Sciatic nerve (tissue), 2 donors: Measurements from ENCODE around the gene ZBTB21. TPM values are rescaled to one million over a fixed set of nuclear protein-coding genes. Genes with fewer than 3 reads are reported as not detected.

ENCODE experiments used
- ATAC-seq: fragments of 200-7000 bp; cut with Tn5 transposase; one replicate; pipeline ENCODE4 v1.9.1; 2020; ENCODE audit warnings: mild to moderate bottlenecking, moderate library complexity
- DNase-seq: peaks from one replicate; pipeline ENCODE4 v3.0.0-alpha.2; 2020; ENCODE audit warnings: low spot score
- intact Hi-C: fragments of 100-400 bp; cut with DNase I; formaldehyde crosslinking; loops from one replicate; pipeline ENCODE4 v1.14.2; 2022
- total RNA-seq: library from RNA; stranded (reverse); fragmentation: NEBNext Ultra II Directional; extraction: Animal tissue kit (Norgen Biotek cat#: 25700); gene quantifications from one replicate; pipeline ENCODE4 v1.2.1, GENCODE V29; 2021
- donor health status: DM: no; HTN: no; CAD: no.
- donor health status: DM: no; HTN: no; CAD: no.

Gene ZBTB21
- total RNA-seq, 1 donor from 2014 or later, result 27.3 TPM

DNA sequence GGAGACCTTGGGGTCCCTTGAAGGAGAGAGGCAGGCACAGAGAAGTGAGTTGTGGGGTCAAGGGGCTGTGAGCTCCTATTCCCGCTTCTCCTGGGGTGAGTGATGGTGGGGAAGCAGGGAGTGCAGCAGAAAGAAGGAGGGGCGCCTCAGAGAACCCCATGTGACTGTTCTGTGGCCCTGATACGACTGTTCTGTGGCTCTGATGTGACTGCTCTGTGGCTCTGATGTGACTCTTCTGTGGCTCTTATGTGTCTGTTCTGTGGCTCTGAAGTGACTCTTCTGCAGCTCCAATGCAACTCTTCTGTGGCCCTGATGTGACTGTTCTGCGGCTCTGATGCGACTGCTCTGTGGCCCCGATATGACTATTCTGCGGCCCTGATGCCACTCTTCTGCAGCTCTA lies 31.1 kb upstream of the ZBTB21 start:
- intact Hi-C loops, result no loop called here
- no peak for DNase-seq

DNA sequence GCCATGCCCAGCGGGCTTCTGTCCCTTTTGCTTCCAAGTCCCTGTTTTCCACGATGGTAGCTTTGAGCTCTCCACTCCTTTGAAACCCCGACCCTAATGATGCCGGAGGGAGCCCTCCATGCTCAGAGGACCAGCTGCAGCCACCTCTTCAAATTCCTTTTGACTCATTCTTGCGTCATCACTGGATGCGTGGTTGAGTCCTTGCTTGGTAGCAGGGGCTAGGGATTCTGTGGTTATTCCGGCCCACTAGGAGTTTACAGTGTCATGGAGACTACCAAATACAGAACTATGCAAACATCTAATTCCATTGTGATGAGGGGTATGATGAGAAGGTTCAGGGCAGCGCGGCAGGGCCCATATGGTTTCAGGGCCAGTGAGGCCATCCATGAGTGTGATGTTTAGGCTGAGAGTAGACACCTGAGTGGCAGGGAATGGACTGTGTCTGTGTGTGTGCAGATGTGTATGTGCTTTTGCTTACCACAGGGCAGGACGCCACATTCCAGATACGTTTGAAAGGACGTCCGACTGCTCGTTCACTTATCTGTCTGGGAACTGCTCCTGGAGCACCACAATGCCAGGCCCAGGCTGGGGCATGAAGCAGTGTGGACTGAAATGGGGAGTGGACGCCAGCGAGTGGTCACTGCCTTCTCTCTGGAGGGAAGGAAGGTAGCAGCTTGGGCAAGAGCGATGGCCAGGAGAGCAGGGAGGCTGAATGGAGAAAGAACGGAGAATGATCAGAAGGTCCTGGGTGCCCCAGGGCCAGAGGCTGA lies 30.4 kb upstream of the ZBTB21 start:
- peak; percentile 54 for ATAC-seq
- intact Hi-C loops, result no loop called here
- no peak for DNase-seq

More for the DNA sequence above, 31.1 kb upstream of the ZBTB21 start:
- no peak for ATAC-seq

DNA sequence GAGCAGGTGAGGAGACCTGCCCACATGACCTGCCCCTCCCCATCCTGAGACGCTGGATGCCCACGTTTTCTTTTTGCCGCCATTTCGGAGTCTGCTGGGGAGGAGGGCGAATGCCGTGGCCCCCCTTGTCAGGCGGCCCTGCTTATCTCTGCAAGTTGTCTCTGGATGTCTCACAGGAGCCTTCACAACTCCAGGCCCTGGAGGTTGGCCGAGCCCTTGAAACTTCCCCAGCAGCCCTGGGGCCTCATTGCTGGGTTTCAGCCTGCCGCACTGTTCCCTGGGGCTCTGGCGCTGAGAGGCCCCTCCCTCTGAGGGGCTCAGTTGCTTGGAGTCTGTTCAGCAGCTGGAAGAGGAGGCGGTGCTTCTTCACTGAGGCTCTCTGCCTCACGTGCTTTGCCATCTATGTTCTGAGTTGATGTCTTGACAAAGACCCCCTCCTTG lies 29.8 kb upstream of the ZBTB21 start:
- no peak for DNase-seq
- intact Hi-C loops, result no loop called here
- ATAC-seq, result peak; percentile 11

GRCh38 chr21:42039470-42039901 lies 29.3 kb upstream of the ZBTB21 start:
- peak; percentile 74 for ATAC-seq
- intact Hi-C loops, result no loop called here
- no peak for DNase-seq

- no peak for ATAC-seq
- no peak for DNase-seq
- intact Hi-C loops, result no loop called here
Observed at GRCh38 chr21:42038826-42039425, 28.8 kb upstream of the ZBTB21 start.

GRCh38 chr21:42038393-42038792 lies 28.2 kb upstream of the ZBTB21 start:
- intact Hi-C loops, result no loop called here
- DNase-seq (no peak), ATAC-seq (no peak)

DNA sequence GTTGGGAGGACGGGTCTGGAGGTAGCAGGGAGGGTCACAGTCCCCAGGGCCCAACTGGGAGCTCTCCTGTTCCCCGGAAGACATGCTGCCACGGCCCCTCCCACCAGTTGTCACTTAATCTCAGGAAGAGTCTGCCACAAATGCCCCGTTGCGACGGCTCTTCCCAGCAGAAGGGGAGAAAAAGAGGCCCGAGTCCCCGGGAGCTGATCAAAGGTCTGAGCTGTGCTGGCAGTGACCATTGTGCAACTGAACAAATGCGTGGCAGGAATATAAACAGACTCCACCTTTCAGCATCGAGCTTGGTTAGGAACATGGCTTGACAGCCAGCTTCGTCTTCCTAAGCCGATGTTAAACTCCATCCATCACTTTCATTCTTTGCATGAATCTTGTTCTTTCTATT lies 27.8 kb upstream of the ZBTB21 start:
- ATAC-seq, result no peak
- no peak for DNase-seq
- intact Hi-C loops, result no loop called here

- no peak for ATAC-seq
- intact Hi-C loops, result no loop called here
Observed at GRCh38 chr21:42037516-42037915, 27.4 kb upstream of the ZBTB21 start.

DNA sequence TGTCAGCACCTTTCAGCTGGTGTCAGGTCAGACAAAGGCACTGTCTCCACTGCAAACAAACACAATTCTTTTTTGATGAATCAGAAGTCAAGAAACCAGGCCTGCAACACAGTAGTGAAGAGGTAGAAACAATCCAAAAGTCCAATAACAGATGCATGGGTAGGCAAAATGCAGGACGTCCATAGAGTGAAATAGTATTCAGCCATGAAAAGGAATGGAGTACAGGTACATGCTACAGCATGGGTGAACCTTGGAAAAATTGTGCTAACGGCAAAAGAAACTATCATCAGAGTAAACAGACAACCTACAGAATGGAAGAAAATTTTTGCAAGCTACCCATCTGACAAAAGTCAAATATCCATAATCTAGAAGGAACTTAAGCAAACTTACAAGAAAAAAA lies 26.2 kb upstream of the ZBTB21 start:
- DNase-seq, result no peak
- no peak for ATAC-seq
- intact Hi-C loops, result no loop called here

More at GRCh38 chr21:42037516-42037915, 27.4 kb upstream of the ZBTB21 start:
- DNase-seq, result no peak

GRCh38 chr21:42032968-42033367 lies 22.8 kb upstream of the ZBTB21 start:
- ATAC-seq, result no peak
- intact Hi-C loops, result no loop called here

GRCh38 chr21:42032266-42032665 lies 22.1 kb upstream of the ZBTB21 start:
- no peak for DNase-seq
- no peak for ATAC-seq
- intact Hi-C loops, result no loop called here

More at GRCh38 chr21:42032968-42033367, 22.8 kb upstream of the ZBTB21 start:
- no peak for DNase-seq

DNA sequence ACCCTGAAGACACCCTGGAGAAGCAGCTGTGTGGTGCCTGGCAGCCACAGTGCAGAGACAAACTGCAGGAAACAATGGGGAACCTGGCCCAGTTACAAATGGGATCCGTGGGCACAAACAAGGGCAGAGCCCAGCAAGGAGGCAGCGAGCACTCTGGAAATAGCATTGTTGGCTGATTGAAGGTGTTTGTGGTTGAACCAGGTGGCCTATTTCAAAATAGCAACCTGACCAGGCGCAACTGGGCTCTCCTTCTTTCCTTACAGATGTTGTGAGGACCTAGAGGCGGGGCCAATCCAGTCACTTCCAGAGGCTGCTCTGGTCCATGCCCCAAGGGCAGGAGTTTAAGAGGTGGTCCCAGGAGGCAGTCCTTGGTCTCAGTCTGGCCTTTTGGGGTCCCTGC lies 21.7 kb upstream of the ZBTB21 start:
- ATAC-seq (no peak), DNase-seq (no peak)
- intact Hi-C loops, result no loop called here

DNA sequence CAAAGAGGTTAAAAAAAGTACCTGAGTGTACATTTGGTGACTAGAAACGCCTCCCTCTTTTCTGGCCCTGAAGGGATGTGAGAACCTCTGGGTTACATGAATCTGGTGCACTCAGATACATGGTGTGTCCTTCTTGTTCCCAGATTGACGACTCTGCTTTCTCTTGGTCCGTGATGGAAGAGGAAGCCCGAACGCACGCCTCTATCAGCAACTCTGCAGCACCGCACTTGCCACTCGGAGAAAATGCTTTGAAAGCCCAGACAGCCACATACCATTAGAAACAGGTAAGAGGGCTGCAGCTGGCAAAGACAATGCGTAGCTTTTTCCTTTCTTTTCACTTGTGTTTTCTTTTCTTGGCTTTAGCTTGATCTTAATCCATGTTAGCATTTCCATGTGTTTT lies 21.1 kb upstream of the ZBTB21 start:
- intact Hi-C loops, result no loop called here
- ATAC-seq, result no peak
- DNase-seq, result no peak

DNA sequence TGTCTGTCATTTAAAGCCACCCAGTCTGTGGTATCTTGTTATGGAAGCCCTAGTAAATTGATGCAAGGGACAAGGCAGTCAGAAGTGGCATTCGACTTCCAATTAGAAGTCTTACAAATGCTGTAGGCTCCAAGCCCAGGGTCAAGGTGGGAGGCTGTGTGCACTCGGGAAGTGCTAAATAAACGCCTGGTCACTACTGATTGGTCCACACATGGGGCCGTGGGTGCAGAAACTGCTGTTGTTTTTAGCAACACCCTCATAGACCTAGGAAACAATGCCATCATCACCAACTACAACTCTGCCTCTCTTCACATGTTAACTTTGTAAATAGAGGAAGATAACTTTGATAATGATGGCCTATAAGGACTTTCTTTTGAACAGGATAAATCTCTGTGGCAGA lies 20.2 kb upstream of the ZBTB21 start:
- intact Hi-C loops, result no loop called here
- DNase-seq, result no peak
- ATAC-seq, result no peak

- DNase-seq, result peak; percentile 44
- ATAC-seq, result no peak
- intact Hi-C loops, result no loop called here
Observed at GRCh38 chr21:42028766-42029425, 18.7 kb upstream of the ZBTB21 start.

DNA sequence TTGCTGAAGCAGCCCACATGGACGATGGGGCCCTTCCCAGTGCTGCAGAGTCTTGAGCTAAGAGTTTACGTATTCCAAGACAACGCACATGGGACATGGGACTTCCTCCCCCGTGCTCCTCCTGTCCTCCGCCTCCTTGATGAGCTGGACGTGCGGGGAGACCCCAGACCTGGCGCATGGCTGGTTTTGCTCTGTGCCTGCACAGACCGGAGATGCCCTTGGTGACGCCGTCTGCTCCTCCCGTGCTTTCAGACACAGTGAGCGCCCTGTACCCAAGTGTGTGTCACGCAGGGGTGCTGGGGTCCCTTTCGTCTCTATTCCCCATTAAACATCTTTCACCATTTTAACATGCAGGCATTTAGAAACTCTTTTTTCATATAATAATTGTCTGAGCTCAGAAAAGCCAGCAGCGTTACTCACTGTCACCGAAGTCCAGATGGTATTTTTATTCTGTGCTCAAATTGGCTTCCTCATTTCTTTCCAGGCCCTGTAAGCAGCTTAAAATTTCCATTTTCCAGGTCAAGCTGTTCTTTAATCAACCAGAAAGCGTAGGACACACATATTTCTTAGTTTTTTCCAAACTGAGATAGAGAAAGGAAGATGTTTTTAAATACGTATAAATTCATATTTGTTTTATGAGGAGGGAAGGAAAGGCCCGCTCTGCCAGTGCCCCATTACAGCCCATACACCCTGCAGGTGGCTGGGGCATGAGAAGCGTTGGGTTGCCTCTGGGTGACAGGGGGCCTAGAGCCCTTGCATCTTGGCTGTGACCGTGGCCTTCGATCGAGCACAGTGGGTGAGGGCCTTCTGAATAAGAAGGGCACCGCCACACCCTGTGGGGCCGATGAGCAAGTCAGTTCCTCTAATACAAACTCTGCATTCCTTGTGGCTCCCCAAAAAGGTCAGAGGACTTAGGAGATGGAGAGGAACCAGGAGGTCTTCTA lies 17.9 kb upstream of the ZBTB21 start:
- peak; percentile 51 for DNase-seq
- intact Hi-C loops, result no loop called here
- peak; percentile 22 for ATAC-seq

GRCh38 chr21:42027085-42027821 lies 17.1 kb upstream of the ZBTB21 start:
- ATAC-seq (no peak), DNase-seq (no peak)
- intact Hi-C loops, result no loop called here

DNA sequence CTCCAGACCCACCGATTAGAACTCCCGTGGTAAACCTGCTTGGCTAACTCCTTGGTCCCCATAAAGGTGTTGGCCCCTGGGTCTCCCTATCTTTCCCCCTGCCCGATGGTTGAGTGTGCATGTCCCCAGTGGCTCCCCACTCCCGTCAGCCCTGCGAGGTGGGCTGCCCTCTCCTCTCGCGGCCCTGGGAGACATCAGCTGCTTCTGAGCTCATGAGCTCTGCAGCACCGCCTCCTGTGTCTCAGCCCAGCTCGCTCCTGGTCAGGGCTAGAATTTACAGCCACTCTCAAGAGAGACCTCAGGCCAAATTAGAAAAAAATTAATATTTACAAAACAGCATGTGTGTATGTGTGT lies 15.9 kb upstream of the ZBTB21 start:
- no peak for DNase-seq
- intact Hi-C loops, result no loop called here
- no peak for ATAC-seq
